Fibroblast of lung (primary cell): ENCODE data around the gene PACC1.

Source experiments
- EZH2 ChIP-seq: IDR thresholded peaks from 2 replicates; pipeline ENCODE4 v1.5.1; 2012; ENCODE audit warnings: low read length, control low read depth, mild to moderate bottlenecking; ENCODE audit errors: missing control alignments
- TF ChIP-seq, protein P1 (sequence below), 2 donors: IDR thresholded peaks in 1 of 2; conservative IDR thresholded peaks in 1 of 2; 1 replicate in 1 of 2; 2 replicates in 1 of 2; pipeline ENCODE4 v1.5.1; 2011 to 2012; ENCODE audit warnings: low read length in 2 of 2, control low read depth in 1 of 2, inconsistent platforms in 1 of 2, low read depth in 1 of 2, mild to moderate bottlenecking in 1 of 2

DNA sequence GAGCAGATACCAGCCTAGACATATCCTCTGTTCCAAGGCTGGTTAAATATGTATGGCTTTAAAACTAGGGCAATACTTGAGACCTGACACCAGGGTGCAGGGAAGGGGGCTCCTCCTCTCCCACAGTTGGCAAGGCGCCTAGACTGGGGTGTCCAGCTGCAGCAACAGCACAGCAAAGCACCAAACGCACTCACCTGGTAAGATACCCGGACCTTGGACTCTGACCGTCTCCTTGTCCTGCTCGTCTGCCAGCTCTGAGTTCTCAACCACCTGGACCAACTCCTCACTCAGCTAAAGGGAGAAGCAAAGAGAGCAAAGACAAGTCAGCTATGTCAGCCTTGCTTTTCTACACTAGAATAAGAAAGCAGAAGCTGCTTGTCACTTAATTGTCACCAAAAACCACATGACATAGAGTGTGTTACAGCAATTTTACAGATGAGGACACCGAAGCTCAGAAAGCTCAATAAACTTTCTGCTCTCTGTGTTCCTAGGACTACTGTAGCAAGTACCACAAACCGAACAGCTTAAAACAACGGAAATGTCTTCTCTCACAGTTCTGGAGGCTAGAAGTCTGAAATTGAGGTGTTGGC lies 4.4 kb downstream of the PACC1 start:
- TF ChIP-seq, protein P1, sequence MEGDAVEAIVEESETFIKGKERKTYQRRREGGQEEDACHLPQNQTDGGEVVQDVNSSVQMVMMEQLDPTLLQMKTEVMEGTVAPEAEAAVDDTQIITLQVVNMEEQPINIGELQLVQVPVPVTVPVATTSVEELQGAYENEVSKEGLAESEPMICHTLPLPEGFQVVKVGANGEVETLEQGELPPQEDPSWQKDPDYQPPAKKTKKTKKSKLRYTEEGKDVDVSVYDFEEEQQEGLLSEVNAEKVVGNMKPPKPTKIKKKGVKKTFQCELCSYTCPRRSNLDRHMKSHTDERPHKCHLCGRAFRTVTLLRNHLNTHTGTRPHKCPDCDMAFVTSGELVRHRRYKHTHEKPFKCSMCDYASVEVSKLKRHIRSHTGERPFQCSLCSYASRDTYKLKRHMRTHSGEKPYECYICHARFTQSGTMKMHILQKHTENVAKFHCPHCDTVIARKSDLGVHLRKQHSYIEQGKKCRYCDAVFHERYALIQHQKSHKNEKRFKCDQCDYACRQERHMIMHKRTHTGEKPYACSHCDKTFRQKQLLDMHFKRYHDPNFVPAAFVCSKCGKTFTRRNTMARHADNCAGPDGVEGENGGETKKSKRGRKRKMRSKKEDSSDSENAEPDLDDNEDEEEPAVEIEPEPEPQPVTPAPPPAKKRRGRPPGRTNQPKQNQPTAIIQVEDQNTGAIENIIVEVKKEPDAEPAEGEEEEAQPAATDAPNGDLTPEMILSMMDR (conservative IDR thresholded peaks at IDR 0.05 in 1 of 2, IDR thresholded peaks at IDR 0.05 in 1 of 2; ENCODE audit: low read depth in 1 of 2, low read length in 2 of 2), result no peak
- no peak for TF ChIP-seq EZH2
